PC-3 (cell line): ENCODE measurements around the gene RAP1GAP. TPM values are rescaled to one million over a fixed set of nuclear protein-coding genes. Genes with fewer than 3 reads are reported as not detected.
"Not testable (repeated sequence)": the region's sequence is repeated elsewhere in the genome, so short reads cannot be mapped to it uniquely, and the experiment has no call there.

ENCODE experiments used
- ATAC-seq: fragments of 200-7000 bp; cut with Tn5 transposase; 2 replicates; pipeline ENCODE4 v1.9.1; 2020; ENCODE audit warnings: mild to moderate bottlenecking, moderate library complexity
- BruUV-seq: library from RNA; stranded (reverse); fragments of 400-500 nt; replicated peaks from 2 replicates; lab custom pipeline; 2021; lab: Mats Ljungman, UMichigan
- CTCF ChIA-PET: fragments of 300-600 bp; sonication (Branson Sonifier 250); formaldehyde crosslinking; loops from one replicate; lab custom pipeline; 2022; ENCODE audit warnings: antibody characterized with exemption; lab: Charles Lee
- POLR2A ChIA-PET: fragments of 300-600 bp; sonication (Branson Sonifier 250); formaldehyde crosslinking; loops from one replicate; lab custom pipeline; 2022; ENCODE audit warnings: antibody characterized with exemption; ENCODE audit not compliant: unreplicated experiment; lab: Charles Lee
- DNase-seq: peaks from one replicate; pipeline ENCODE4 v3.0.0-alpha.2; 2015
- H2AFZ ChIP-seq: fragments of 300-600 bp; sonication (generic); 2 replicates; pipeline ENCODE4 v1.6.0; 2016; ENCODE audit warnings: antibody characterized with exemption, low read length
- H3F3A ChIP-seq: fragments of 300-600 bp; sonication (generic); one replicate; pipeline ENCODE4 v1.6.0; 2017; ENCODE audit warnings: antibody characterized with exemption, low read length, control low read depth, mild to moderate bottlenecking; ENCODE audit not compliant: unreplicated experiment
- H3K27ac ChIP-seq: fragments of 300-600 bp; sonication (generic); 2 replicates; pipeline ENCODE4 v1.5.1; 2016; ENCODE audit warnings: mild to moderate bottlenecking, low read length
- H3K27me3 ChIP-seq: fragments of 300-600 bp; sonication (generic); 2 replicates; pipeline ENCODE4 v1.6.1; 2016; ENCODE audit warnings: low read length, mixed read lengths
- H3K36me3 ChIP-seq: fragments of 300-600 bp; sonication (generic); 2 replicates; pipeline ENCODE4 v1.6.1; 2016; ENCODE audit warnings: low read depth, mixed run types, low read length, mixed read lengths
- H3K4me1 ChIP-seq: fragments of 300-600 bp; sonication (generic); 2 replicates; pipeline ENCODE4 v1.5.1; 2016; ENCODE audit warnings: low read length; ENCODE audit not compliant: insufficient read depth
- H3K4me2 ChIP-seq: fragments of 300-600 bp; sonication (generic); 2 replicates; pipeline ENCODE4 v1.6.0; 2016; ENCODE audit warnings: low read length
- H3K4me3 ChIP-seq: fragments of 300-600 bp; sonication (generic); 2 replicates; pipeline ENCODE4 v1.5.1; 2016; ENCODE audit warnings: mild to moderate bottlenecking, low read length, mixed read lengths
- H3K79me2 ChIP-seq: fragments of 300-600 bp; sonication (generic); 2 replicates; pipeline ENCODE4 v1.6.1; 2017; ENCODE audit warnings: low read length, mixed read lengths
- H3K9ac ChIP-seq: fragments of 300-600 bp; sonication (generic); 2 replicates; pipeline ENCODE4 v1.6.0; 2016; ENCODE audit warnings: mild to moderate bottlenecking, low read length
- H3K9me2 ChIP-seq: fragments of 300-600 bp; sonication (generic); replicated peaks from 2 replicates; pipeline ENCODE4 v1.6.1; 2016; ENCODE audit warnings: mixed run types, low read length, mixed read lengths
- H3K9me3 ChIP-seq: fragments of 300-600 bp; sonication (generic); 2 replicates; pipeline ENCODE4 v1.6.1; 2016; ENCODE audit warnings: low read length, mixed read lengths
- H4K20me1 ChIP-seq: fragments of 300-600 bp; sonication (generic); 2 replicates; pipeline ENCODE4 v1.6.1; 2016; ENCODE audit warnings: low read length, mixed read lengths
- EZH2 ChIP-seq: fragments of 300-600 bp; sonication (generic); IDR thresholded peaks from one replicate; pipeline ENCODE4 v1.6.1; 2017; ENCODE audit warnings: antibody characterized with exemption, mild to moderate bottlenecking, low read length; ENCODE audit not compliant: unreplicated experiment
- EZH2phosphoT487 ChIP-seq: fragments of 300-600 bp; sonication (generic); IDR thresholded peaks from 2 replicates; pipeline ENCODE4 v1.6.1; 2018; ENCODE audit warnings: mild to moderate bottlenecking, antibody characterized with exemption, low read length, borderline replicate concordance
- intact Hi-C: fragments of 100-400 bp; cut with micrococcal nuclease; formaldehyde crosslinking; loops from 2 replicates; pipeline ENCODE4 v1.9.0; 2023
- total RNA-seq: library from RNA; depleted of rRNA; stranded (reverse); fragments of >200 nt; gene quantifications from 2 replicates; pipeline ENCODE4 v1.2.3, GENCODE V29; 2014
- TF ChIP-seq, protein P1 (sequence below): fragments of 300-600 bp; sonication (generic); conservative IDR thresholded peaks from 2 replicates; pipeline ENCODE4 v1.5.1; 2017; ENCODE audit warnings: antibody characterized with exemption, low read depth, mild to moderate bottlenecking, low read length

Gene RAP1GAP
- total RNA-seq, 1 experiment from 2014 or later: 12.1 TPM

DNA sequence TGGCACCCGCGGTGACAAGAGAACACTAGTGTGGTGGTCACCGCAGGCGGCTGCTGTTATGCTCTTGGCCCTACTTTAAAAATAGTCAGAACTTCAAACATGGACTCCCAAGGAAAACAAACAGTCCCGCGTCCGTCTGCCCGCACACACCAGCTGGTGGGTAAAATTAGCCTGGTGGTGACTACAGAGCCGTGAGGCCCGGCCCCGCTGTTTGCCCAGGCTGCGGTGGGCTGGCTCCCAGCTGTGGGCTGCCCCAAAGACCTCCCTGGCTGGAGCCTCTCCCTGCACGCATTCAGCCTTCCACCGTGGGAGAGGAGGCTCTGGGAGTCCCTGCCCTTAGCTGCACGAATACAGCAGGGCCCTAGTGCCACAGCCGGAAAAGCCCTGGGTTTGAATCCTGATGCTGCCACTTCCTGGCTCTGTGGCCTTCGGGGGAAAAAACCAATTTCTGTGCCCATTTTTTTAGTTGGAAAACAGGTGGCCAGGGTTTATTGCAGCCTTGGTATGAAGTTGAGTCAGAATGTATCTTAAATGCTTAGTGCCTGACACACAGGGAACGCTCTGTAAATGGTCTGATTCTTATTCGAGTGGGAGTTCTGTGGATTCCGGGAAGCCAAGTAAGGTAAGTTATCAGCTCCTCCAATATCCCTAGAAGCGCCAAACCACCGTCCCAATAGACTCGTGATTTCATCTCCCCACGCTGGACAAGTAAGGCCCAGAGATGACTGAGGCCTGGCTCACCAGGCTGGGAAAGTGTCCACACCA lies 101.7 kb downstream of the RAP1GAP start:
- intact Hi-C loops: no loop called here
- H3F3A ChIP-seq: no peaks in the 10 kb centered on the region
- H3K9ac ChIP-seq: no peak overlapping the region
- no peak overlapping the region for H3K4me2 ChIP-seq
- DNase-seq (peak; percentile 9), ATAC-seq (no peak; the same call in 1 of the 2 replicates)
- CTCF ChIA-PET: no interaction called here
- H3K27ac ChIP-seq: peak overlapping the region; percentile 58
- POLR2A ChIA-PET: no interaction called here
- no peaks in the 10 kb centered on the region for H3K27me3 ChIP-seq
- no peak for TF ChIP-seq EZH2
- TF ChIP-seq, protein P1, sequence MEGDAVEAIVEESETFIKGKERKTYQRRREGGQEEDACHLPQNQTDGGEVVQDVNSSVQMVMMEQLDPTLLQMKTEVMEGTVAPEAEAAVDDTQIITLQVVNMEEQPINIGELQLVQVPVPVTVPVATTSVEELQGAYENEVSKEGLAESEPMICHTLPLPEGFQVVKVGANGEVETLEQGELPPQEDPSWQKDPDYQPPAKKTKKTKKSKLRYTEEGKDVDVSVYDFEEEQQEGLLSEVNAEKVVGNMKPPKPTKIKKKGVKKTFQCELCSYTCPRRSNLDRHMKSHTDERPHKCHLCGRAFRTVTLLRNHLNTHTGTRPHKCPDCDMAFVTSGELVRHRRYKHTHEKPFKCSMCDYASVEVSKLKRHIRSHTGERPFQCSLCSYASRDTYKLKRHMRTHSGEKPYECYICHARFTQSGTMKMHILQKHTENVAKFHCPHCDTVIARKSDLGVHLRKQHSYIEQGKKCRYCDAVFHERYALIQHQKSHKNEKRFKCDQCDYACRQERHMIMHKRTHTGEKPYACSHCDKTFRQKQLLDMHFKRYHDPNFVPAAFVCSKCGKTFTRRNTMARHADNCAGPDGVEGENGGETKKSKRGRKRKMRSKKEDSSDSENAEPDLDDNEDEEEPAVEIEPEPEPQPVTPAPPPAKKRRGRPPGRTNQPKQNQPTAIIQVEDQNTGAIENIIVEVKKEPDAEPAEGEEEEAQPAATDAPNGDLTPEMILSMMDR: no peak
- no peak for TF ChIP-seq EZH2phosphoT487
- H3K4me3 ChIP-seq: no peak overlapping the region
- H4K20me1 ChIP-seq: no peaks in the 10 kb centered on the region
- H3K9me3 ChIP-seq: no peaks in the 10 kb centered on the region
- no TSS peak for BruUV-seq
- peaks cover 8% of the 10 kb centered on the region; the same call in 1 of the 2 replicates for H3K4me1 ChIP-seq
- no peaks in the 10 kb centered on the region for H3K79me2 ChIP-seq
- H2AFZ ChIP-seq: no peak overlapping the region
- no peaks in the 10 kb centered on the region for H3K9me2 ChIP-seq
- H3K36me3 ChIP-seq: no peaks in the 10 kb centered on the region

DNA sequence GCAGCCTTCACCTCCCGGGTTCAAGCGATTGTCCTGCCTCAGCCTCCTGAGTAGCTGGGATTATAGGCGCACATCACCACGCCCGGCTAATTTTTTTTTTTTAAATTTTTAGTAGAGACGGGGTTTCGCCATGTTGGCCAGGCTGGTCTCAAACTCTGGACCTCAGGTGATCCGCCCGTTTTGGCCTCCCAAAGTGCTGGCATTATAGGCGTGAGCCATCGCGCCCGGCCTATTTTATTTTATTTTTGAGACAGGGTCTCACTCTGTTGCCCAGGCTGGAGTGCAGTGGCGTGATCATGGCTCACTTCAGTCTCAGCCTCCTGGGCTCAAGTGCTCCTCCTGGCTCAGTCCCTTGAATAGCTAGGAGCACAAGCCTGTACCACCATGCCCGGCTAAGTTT lies 102.8 kb downstream of the RAP1GAP start:
- CTCF ChIA-PET, intact Hi-C loops, POLR2A ChIA-PET: not testable (repeated sequence)

DNA sequence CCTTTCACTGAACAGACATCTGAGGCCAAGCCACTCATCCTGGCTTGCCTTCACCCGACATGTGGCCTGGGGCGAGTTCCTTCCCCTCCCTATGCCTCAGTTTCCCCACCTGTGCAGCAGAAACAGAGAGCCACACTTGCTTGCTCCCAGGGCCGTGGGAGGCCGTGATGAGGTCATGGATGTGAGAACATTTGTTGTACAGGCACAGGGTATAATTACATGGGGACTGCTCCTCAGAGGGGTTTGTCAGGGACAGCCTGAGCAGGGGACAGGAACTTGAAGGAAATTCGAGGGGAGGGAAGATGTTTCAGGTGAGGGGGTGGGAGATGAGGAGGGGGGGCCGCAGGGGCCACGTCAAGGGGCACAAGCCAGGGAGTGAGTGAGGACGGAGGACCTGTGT lies 103.9 kb downstream of the RAP1GAP start:
- no peaks in the 10 kb centered on the region for H3K27me3 ChIP-seq
- H3F3A ChIP-seq: no peaks in the 10 kb centered on the region
- TF ChIP-seq EZH2 (no peak), EZH2phosphoT487 (no peak)
- H3K27ac ChIP-seq: no peak overlapping the region
- no peak overlapping the region for H3K4me3 ChIP-seq
- no peaks in the 10 kb centered on the region for H3K9me2 ChIP-seq
- intact Hi-C loops: no loop called here
- H2AFZ ChIP-seq: no peak overlapping the region
- BruUV-seq: no TSS peak
- H4K20me1 ChIP-seq: no peaks in the 10 kb centered on the region
- H3K36me3 ChIP-seq: no peaks in the 10 kb centered on the region
- no peak overlapping the region for H3K4me2 ChIP-seq
- CTCF ChIA-PET: no interaction called here
- peaks cover 8% of the 10 kb centered on the region; the same call in 1 of the 2 replicates for H3K4me1 ChIP-seq
- no peak for DNase-seq
- ATAC-seq: no peak
- H3K79me2 ChIP-seq: no peaks in the 10 kb centered on the region
- H3K9me3 ChIP-seq: no peaks in the 10 kb centered on the region
- H3K9ac ChIP-seq: no peak overlapping the region
- POLR2A ChIA-PET: no interaction called here

More for the DNA sequence above, 102.8 kb downstream of the RAP1GAP start:
- not testable (repeated sequence) for H3K4me1 ChIP-seq, H3K4me3 ChIP-seq, H3K9ac ChIP-seq, H3K9me2 ChIP-seq, BruUV-seq, H3K27me3 ChIP-seq, H3K79me2 ChIP-seq, H4K20me1 ChIP-seq, H2AFZ ChIP-seq, H3K4me2 ChIP-seq, H3K27ac ChIP-seq, H3K36me3 ChIP-seq, H3F3A ChIP-seq, DNase-seq, H3K9me3 ChIP-seq, ATAC-seq
